ENCODE data around the gene APEX1.

APEX1 gene

GRCh38 chr14:20490563-20490962 is 35.5 kb downstream of the APEX1 start:
- no peak overlapping the region for H3K4me3 ChIP-seq (ENCODE audit: low read depth, low read length)
- TF ChIP-seq CTCF (conservative IDR thresholded peaks at IDR 0.05; ENCODE audit: low read depth, low read length): no peak
- no peak for DNase-seq (ENCODE audit: low read depth)

GRCh38 chr14:20492486-20492885 is 37.5 kb downstream of the APEX1 start:
- no peak for TF ChIP-seq CTCF (conservative IDR thresholded peaks at IDR 0.05; ENCODE audit: low read depth, low read length)
- DNase-seq (ENCODE audit: low read depth): peak; percentile 31
- no peak overlapping the region for H3K4me3 ChIP-seq (ENCODE audit: low read depth, low read length)

- H3K4me3 ChIP-seq (ENCODE audit: low read depth, low read length): no peak overlapping the region
- no peak for TF ChIP-seq CTCF (conservative IDR thresholded peaks at IDR 0.05; ENCODE audit: low read depth, low read length)
- no peak for DNase-seq (ENCODE audit: low read depth)
Observed at GRCh38 chr14:20493634-20494033, 38.6 kb downstream of the APEX1 start.

DNA sequence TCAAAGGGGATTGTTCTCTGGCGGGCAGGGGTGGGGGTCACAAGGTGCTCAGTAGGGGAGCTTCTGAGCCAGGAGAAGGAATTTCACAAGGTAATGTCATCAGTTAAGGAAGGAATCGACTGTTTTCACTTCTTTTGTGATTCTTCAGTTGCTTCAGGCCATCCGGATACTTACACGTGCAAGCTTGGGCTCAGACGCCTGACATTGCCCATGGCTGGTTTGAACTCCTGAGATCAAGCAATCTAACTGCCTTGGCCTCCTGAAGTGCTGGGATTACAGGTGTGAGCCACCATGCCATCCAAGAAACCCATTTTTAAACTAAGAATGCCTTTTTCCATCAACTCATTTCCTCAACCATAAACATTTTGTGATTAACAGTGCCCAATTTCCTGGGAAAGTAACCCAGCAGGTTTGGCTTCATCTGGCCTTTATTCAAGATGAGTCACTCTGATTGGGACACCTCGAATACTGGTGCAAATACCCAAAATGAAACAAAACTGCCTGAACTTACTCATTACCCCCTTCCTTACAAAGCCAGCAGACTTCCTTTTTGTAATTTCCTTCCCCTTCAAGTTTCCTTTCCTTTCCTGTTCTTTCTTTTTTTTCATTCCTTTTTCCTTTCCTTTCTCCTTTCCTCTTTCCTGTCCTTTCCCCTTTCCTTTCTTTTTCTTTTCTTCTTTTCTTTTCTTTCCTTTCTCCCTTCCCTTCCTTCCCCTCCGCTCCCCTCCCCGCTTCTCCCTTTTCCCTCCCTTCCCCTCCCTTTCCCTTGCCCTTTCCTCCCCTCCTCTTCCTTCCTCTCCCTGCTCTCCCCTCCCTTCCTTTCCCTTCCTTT is 40.1 kb downstream of the APEX1 start:
- H3K4me3 ChIP-seq (ENCODE audit: low read depth, low read length): no peak overlapping the region
- TF ChIP-seq CTCF (conservative IDR thresholded peaks at IDR 0.05; ENCODE audit: low read depth, low read length): no peak
- DNase-seq (ENCODE audit: low read depth): peak; percentile 30

- TF ChIP-seq CTCF (conservative IDR thresholded peaks at IDR 0.05; ENCODE audit: low read depth, low read length): no peak
- DNase-seq (ENCODE audit: low read depth): no peak
Observed at GRCh38 chr14:20498622-20499021, 43.6 kb downstream of the APEX1 start.

DNA sequence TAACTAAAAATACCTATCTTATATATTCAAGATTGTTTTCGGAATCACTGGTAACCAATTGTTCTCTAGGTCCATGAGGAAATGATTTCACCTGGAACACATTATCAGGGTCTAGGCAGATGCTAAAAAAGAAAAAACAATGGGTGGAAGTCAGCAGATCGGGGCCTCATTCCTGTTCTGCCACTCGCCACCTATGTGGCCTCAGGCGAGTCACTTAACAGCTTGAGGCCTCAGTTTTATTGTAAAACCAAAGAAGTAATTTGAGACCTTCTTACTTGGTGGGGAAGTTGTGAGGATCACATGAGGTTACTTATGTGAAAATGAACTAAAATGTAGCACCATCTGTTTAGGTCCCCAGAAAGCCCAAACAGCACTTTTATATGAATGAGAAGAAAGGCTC is 44.1 kb downstream of the APEX1 start:
- TF ChIP-seq CTCF (conservative IDR thresholded peaks at IDR 0.05; ENCODE audit: low read depth, low read length): no peak
- H3K4me3 ChIP-seq (ENCODE audit: low read depth, low read length): no peak overlapping the region
- DNase-seq (ENCODE audit: low read depth): peak; percentile 40

More at GRCh38 chr14:20498622-20499021, 43.6 kb downstream of the APEX1 start:
- no peak overlapping the region for H3K4me3 ChIP-seq (ENCODE audit: low read depth, low read length)

- TF ChIP-seq CTCF (conservative IDR thresholded peaks at IDR 0.05; ENCODE audit: low read depth, low read length): no peak
- no peak overlapping the region for H3K4me3 ChIP-seq (ENCODE audit: low read depth, low read length)
- no peak for DNase-seq (ENCODE audit: low read depth)
Observed at GRCh38 chr14:20499881-20500280, 44.9 kb downstream of the APEX1 start.
